ENCODE results near the gene GPR15LG.

Gene GPR15LG

GRCh38 chr10:84214612-84215235 is 41.1 kb downstream of the GPR15LG start:
- no peak for DNase-seq (ENCODE audit: low read depth)

GRCh38 chr10:84216834-84217233 is 43.2 kb downstream of the GPR15LG start:
- no peak for DNase-seq (ENCODE audit: low read depth)

- no peak for DNase-seq (ENCODE audit: low read depth)
Observed at GRCh38 chr10:84217746-84218145, 44.1 kb downstream of the GPR15LG start.

DNA sequence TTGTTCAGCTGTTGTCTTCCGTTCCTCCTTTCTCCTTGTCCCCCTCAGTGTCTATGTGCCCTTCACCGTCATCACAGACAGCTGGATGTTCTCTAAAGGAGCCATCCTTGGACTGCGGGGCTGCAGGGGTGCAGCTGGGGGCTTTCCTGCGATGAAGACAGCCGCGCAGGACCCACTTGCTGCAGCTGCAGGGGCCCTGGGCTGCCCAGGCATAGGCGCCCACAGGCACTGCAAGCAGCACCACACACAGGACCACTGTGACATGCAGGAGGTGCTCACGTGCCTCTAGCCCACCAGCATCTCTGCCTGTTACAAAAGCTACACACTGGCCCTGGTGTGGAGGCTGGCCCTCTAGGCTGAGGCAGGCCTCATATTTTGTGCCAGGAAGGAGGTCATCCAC is 48.3 kb downstream of the GPR15LG start:
- no peak for DNase-seq (ENCODE audit: low read depth)

DNA sequence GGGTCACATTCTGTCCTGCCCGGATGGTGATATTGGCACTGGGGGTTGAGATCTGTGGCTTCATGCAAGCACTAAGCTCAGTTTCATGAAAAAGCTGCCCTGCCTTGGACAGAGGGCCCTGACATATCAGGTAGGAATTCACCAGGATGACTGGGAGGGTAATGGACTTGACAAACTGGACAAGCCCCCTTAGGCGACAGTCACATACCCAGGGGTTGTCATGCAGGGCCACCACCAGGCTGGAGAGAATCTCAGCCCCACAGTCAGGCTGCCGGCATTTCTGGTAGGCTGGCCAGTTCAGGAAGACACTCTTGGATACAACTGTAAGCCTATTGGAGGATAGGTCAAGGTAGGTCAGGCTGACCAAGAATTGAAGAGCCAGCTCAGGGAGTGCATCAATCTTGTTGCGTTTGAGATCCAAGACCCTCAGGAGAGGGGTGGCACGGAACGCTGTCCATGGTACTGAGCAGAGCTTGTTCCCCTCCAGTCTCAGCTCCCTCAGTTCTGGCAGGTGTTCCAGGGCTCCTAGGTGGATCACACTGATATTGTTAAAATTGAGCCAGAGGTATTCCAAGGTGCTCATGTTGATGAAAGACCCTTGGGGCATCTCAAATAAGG is 50.9 kb downstream of the GPR15LG start:
- DNase-seq (ENCODE audit: low read depth), result no peak

DNA sequence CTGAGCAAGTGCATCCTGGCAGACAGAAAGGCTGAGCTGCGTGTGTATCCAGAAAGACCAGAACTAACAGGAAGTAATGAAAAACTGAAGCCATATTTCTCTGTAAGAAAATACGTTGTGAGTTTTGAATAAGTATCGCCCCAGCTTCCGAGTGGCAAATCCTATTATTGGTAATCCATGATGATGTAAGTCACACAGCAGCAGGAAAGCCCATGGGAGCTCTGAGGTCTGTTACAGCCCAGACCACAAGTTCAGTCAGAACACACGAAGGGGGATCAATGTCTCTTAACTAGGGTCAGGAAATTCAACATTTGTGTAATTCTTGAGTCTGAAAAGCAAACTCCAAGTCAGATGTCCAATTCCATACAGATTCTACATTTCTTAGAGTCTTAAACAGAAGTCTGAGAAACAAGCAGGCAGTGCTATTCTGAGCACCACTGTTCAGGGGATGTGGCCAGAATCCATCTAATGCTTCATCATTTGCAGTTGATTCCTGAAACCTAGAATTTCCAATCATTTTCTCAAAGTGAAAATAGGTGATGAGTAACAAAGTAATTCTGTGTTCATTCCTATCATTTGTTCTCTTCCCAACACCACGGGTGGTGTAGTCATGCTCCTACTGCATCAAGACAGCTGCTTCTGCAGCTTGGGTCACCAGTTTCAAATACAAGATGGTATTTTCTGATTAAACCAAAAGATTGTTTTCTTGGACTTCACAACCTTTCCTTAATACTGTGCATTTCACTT is 52.0 kb downstream of the GPR15LG start, which contains the start of gene LRIT2:
LRIT2 (minus strand) TSS at position 118 of the 747 bp plus-strand sequence; CDS start at position 94, 24 bp downstream.
- DNase-seq (ENCODE audit: low read depth), result no peak

- no peak for DNase-seq (ENCODE audit: low read depth)
Observed at GRCh38 chr10:84226616-84227015, 53.0 kb downstream of the GPR15LG start.

DNA sequence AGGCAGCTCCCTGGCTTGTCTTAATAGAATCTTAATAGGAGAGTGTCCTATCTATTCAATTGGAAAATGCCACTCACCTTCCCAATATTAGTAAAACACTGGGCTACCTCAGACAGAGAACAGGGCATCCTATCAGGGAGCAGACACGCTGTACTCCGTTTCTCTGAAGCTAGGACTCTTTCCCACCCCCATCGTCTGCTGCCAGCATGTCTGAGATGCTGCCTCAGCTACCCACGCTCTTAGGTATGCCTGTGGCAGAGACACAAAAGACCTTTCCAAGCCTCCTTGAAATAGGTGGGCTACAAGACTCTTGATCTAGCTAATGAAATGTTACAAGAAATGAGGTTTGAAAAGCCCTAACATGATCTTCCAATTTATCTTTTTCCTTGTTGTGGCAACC is 54.2 kb downstream of the GPR15LG start:
- DNase-seq (ENCODE audit: low read depth), result no peak

- no peak for DNase-seq (ENCODE audit: low read depth)
Observed at GRCh38 chr10:84230359-84230758, 56.8 kb downstream of the GPR15LG start.

DNA sequence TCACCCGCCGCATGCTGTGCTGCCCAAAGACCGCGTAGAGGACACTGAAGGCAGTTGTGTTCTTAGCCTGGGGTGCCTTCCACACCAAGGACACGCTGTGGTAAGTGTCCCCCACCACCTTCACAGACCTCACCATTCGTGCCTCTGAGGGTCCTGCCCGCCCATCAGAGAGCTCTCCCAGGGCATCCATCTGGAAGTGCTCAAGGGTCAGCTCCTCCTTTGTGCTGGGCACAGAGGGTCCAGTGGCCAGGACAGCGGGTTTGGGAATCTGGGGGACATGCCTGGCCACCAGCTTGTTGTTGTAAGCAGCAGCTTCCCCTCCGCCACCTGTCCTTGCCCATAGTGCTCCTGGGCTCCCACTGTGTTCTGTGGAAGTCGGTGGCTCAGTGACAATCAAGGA is 58.8 kb downstream of the GPR15LG start:
- DNase-seq (ENCODE audit: low read depth), result no peak

- DNase-seq (ENCODE audit: low read depth), result no peak
Observed at GRCh38 chr10:84233940-84234339, 60.3 kb downstream of the GPR15LG start.

DNA sequence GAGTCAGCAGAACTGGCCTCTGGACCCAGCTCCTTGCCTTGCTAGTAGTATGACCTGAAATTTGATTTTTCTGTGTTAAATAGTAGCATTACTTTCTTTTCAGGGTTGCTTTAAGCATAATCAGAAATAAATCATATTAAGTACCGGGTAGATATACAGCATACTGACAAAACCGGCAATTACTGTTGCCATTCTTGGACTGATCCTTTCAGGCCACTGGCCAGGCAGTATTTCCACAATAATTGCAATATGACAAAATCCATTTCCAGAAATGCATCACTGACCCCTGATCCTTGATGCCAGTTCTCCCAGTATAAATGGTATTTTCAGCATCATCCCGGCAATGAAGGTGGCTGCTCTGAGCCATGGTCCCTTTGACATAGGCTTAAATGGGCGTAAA is 60.9 kb downstream of the GPR15LG start:
- DNase-seq (ENCODE audit: low read depth), result no peak

Measured in iris pigment epithelial cell (primary cell).